Transverse colon (tissue), 4 donors: Measurements from ENCODE around the gene PRDM2. TPM values are rescaled to one million over a fixed set of nuclear protein-coding genes. Genes with fewer than 3 reads are reported as not detected.

Experiments used
- DNase-seq: peaks from one replicate; pipeline ENCODE4 v3.0.0-alpha.2; 2019
- H3K27ac ChIP-seq, 4 donors: fragments of 200-600 bp; sonication (generic); 2 replicates each; pipeline ENCODE4 v1.5.1; 2016 to 2018; ENCODE audit warnings: inconsistent platforms in 4 of 4
- H3K27me3 ChIP-seq: fragments of 200-600 bp; sonication (generic); 2 replicates; pipeline ENCODE4 v1.5.1; 2017; ENCODE audit warnings: inconsistent platforms
- H3K36me3 ChIP-seq, 4 donors: fragments of 200-600 bp; sonication (generic); 2 replicates each; pipeline ENCODE4 v1.5.1; 2017 to 2019; ENCODE audit warnings: inconsistent platforms in 4 of 4
- H3K4me1 ChIP-seq, 4 donors: fragments of 200-600 bp; sonication (generic); 2 replicates each; pipeline ENCODE4 v1.5.1; 2017 to 2020; ENCODE audit warnings: inconsistent platforms in 4 of 4
- H3K4me3 ChIP-seq, 4 donors: fragments of 200-600 bp; sonication (generic); 1 replicate in 1 of 4; 2 replicates in 3 of 4; pipeline versions ENCODE4 v1.5.1 to v1.6.1; 2017 to 2019; ENCODE audit warnings: inconsistent platforms in 4 of 4
- H3K9me3 ChIP-seq, 2 donors: fragments of 200-600 bp; sonication (generic); 2 replicates each; pipeline ENCODE4 v1.5.1; 2017 to 2019; ENCODE audit warnings: inconsistent platforms in 2 of 2
- CTCF ChIP-seq, 5 experiments: fragments of 200-600 bp in 3 of 5; fragments of 450-650 bp in 2 of 5; sonication (generic) in 3 of 5; IDR thresholded peaks; 1 replicate in 2 of 5; 2 replicates in 3 of 5; pipeline ENCODE4 v1.5.1; 2016 to 2017; ENCODE audit warnings: antibody characterized with exemption in 5 of 5, inconsistent platforms in 3 of 5, mild to moderate bottlenecking in 2 of 5, moderate library complexity in 1 of 5
- EP300 ChIP-seq: sonication (generic); formaldehyde crosslinking; IDR thresholded peaks from one replicate; pipeline ENCODE4 v1.6.1; 2017; ENCODE audit warnings: antibody characterized with exemption, low read depth
- POLR2A ChIP-seq: fragments of 450-650 bp; IDR thresholded peaks from one replicate; pipeline ENCODE4 v1.6.1; 2016; ENCODE audit warnings: antibody characterized with exemption, mild to moderate bottlenecking, moderate library complexity
- POLR2AphosphoS5 ChIP-seq, 3 donors: sonication (generic); formaldehyde crosslinking; IDR thresholded peaks; one replicate each; pipeline ENCODE4 v1.6.1; 2016; ENCODE audit warnings: antibody characterized with exemption in 3 of 3
- WGBS, 2 donors: methylation state at CpG; one replicate each; pipeline ENCODE4 v1.1.5; 2018; ENCODE audit warnings: low coverage in 1 of 2; 5-methylcytosine and 5-hydroxymethylcytosine counted together
- in situ Hi-C, 4 donors: fragments of 200-750 bp; cut with MboI; loops; one replicate each; pipeline versions ENCODE4 v1.15.0 to v1.15.1; 2017; ENCODE audit warnings: low sequenced_read_pairs in 3 of 4, low pct_ligation_motif_present in 1 of 4, low pct_unique_long_range_greater_than_20kb in 1 of 4
- intact Hi-C: fragments of 100-400 bp; cut with DNase I; formaldehyde crosslinking; loops from one replicate; pipeline ENCODE4 v1.15.1; 2023; ENCODE audit warnings: low total_unique reads
- total RNA-seq, 4 donors: library from RNA; depleted of rRNA; stranded (reverse); fragments of >200 nt; gene quantifications; one replicate each; pipeline ENCODE4 v1.1.0, GENCODE V29; 2016

The PRDM2 gene
- total RNA-seq, 4 donors from 2014 or later, result 27.3 to 40.5 (median 35.8) TPM

- Histone ChIP-seq H3K27ac (peak overlapping the region in 1 of 4 donors; percentile 83), H3K27me3 (peaks cover 4% of the 10 kb centered on the region), H3K4me3 (no peak overlapping the region), H3K9me3 (no peaks in the 10 kb centered on the region), H3K36me3 (no peaks in the 10 kb centered on the region), H3K4me1 (peaks cover 0 to 26% (median 19%) of the 10 kb centered on the region in 4 donors)
- TF ChIP-seq CTCF (IDR thresholded peaks at IDR 0.05) (no peak), POLR2A (no peak), EP300 (no peak), POLR2AphosphoS5 (IDR thresholded peaks at IDR 0.05) (no peak)
- WGBS, 2 donors, result 78% methylated on average over 7 of the region's 7 CpGs; no CpG with 5 or more reads in 1 of the 2 donors
- intact Hi-C loops (no loop called here), in situ Hi-C loops (loop anchor here in 2 of 4 donors (10.0 kb wide), 1 partner anchor 125 kb away; no protein-coding TSS in a partner anchor)
- no peak for DNase-seq
Measured at GRCh38 chr1:13830170-13830569, 130.2 kb downstream of the PRDM2 start.

- Histone ChIP-seq H3K4me1 (peaks cover 0 to 26% (median 19%) of the 10 kb centered on the region in 4 donors), H3K27ac (peak overlapping the region in 1 of 4 donors; percentile 36), H3K27me3 (peaks cover 4% of the 10 kb centered on the region), H3K4me3 (no peak overlapping the region), H3K9me3 (no peaks in the 10 kb centered on the region), H3K36me3 (no peaks in the 10 kb centered on the region)
- DNase-seq, result no peak
- in situ Hi-C loops, result loop anchor here in 2 of 4 donors (10.0 kb wide), 1 partner anchor 124 kb away; no protein-coding TSS in a partner anchor
- intact Hi-C loops, result no loop called here
- WGBS, 2 donors, result 29 to 56% methylated on average over 1 to 6 of the region's 6 CpGs
- TF ChIP-seq CTCF (IDR thresholded peaks at IDR 0.05), result no peak
- TF ChIP-seq POLR2A, result no peak
- no peak for TF ChIP-seq POLR2AphosphoS5 (IDR thresholded peaks at IDR 0.05)
Measured at GRCh38 chr1:13830616-13831280, 130.8 kb downstream of the PRDM2 start.

- H3K4me1 ChIP-seq, result peaks cover 0 to 22% (median 19%) of the 10 kb centered on the region in 4 donors
Measured at GRCh38 chr1:13832100-13832499, 132.1 kb downstream of the PRDM2 start.

More at GRCh38 chr1:13832100-13832499, 132.1 kb downstream of the PRDM2 start:
- no peak for TF ChIP-seq POLR2A
- no peak for TF ChIP-seq POLR2AphosphoS5 (IDR thresholded peaks at IDR 0.05)
- TF ChIP-seq CTCF (IDR thresholded peaks at IDR 0.05), result no peak
- no peak for TF ChIP-seq EP300
- intact Hi-C loops, result no loop called here
- Histone ChIP-seq H3K27me3 (peaks cover 4% of the 10 kb centered on the region), H3K9me3 (no peaks in the 10 kb centered on the region), H3K36me3 (no peaks in the 10 kb centered on the region), H3K27ac (peak overlapping the region in 3 of 4 donors; percentile 9 to 65 (median 48)), H3K4me3 (no peak overlapping the region)
- in situ Hi-C loops, result loop anchor here in 2 of 4 donors (10.0 kb wide), 1 partner anchor 123 kb away; no protein-coding TSS in a partner anchor
- WGBS, 2 donors, result 29 to 58% methylated on average over 1 to 4 of the region's 4 CpGs
- no peak for DNase-seq
